Measurements from ENCODE around the gene PANX1.
A peak's percentile ranks its signal among the peaks of the same experiment; 100 is the strongest.

Gene PANX1

GRCh38 chr11:94129512-94130297 is 1.1 kb downstream of the PANX1 start:
- peak in 2 of 3 experiments; percentile 68 to 81 for DNase-seq

GRCh38 chr11:94130298-94131046 is 1.8 kb downstream of the PANX1 start:
- peak in 1 of 3 experiments; percentile 51 for DNase-seq

GRCh38 chr11:94131047-94131717 is 2.5 kb downstream of the PANX1 start:
- DNase-seq: peak in 1 of 3 experiments; percentile 26

- DNase-seq: peak in 1 of 3 experiments; percentile 31
These were observed 3.1 kb downstream of the PANX1 start for GRCh38 chr11:94131718-94132115.

GRCh38 chr11:94132152-94132558 is 3.5 kb downstream of the PANX1 start:
- DNase-seq: no peak

- no peak for DNase-seq
These were observed 4.3 kb downstream of the PANX1 start for GRCh38 chr11:94132823-94133408.

GRCh38 chr11:94133752-94134151 is 5.1 kb downstream of the PANX1 start:
- no peak for DNase-seq

- DNase-seq: no peak
These were observed 6.2 kb downstream of the PANX1 start for GRCh38 chr11:94134651-94135512.

- DNase-seq: peak in 1 of 3 experiments; percentile 57
These were observed 10.8 kb downstream of the PANX1 start for GRCh38 chr11:94139416-94139815.

GRCh38 chr11:94140154-94140655 is 11.6 kb downstream of the PANX1 start:
- no peak for DNase-seq

- DNase-seq: no peak
These were observed 13.1 kb downstream of the PANX1 start for GRCh38 chr11:94141511-94142307.

- no peak for DNase-seq
These were observed 14.0 kb downstream of the PANX1 start for GRCh38 chr11:94142308-94143281.

- no peak for DNase-seq
These were observed 15.6 kb downstream of the PANX1 start for GRCh38 chr11:94144216-94144615.

- no peak for DNase-seq
These were observed 16.0 kb downstream of the PANX1 start for GRCh38 chr11:94144664-94145063.

GRCh38 chr11:94145431-94145830 is 16.8 kb downstream of the PANX1 start:
- no peak for DNase-seq

GRCh38 chr11:94145916-94146315 is 17.3 kb downstream of the PANX1 start:
- no peak for DNase-seq

- no peak for DNase-seq
These were observed 18.8 kb downstream of the PANX1 start for GRCh38 chr11:94147433-94147845.

- DNase-seq: no peak
These were observed 19.5 kb downstream of the PANX1 start for GRCh38 chr11:94148189-94148588.

- DNase-seq: no peak
These were observed 20.9 kb downstream of the PANX1 start for GRCh38 chr11:94149431-94150017.

Measured in NCI-H1417 (cell line).